Tibial artery (tissue), 4 donors: ENCODE data around the gene ADARB2.
"Not testable (repeated sequence)": the region's sequence is repeated elsewhere in the genome, so short reads cannot be mapped to it uniquely, and the experiment has no call there.

Experiments used
- DNase-seq, 2 donors: peaks; one replicate each; pipeline ENCODE4 v3.0.0-alpha.2; 2019
- H3K27ac ChIP-seq, 2 donors: fragments of 200-600 bp; sonication (generic) in 1 of 2; 1 replicate in 1 of 2; 2 replicates in 1 of 2; pipeline ENCODE4 v1.5.1; 2018 to 2019; ENCODE audit warnings: mild to moderate bottlenecking in 1 of 2
- H3K27me3 ChIP-seq, 2 donors: fragments of 200-600 bp; sonication (generic) in 1 of 2; one replicate each; pipeline versions ENCODE4 v1.5.1 to v1.6.0; 2016 to 2019
- H3K36me3 ChIP-seq, 3 donors: fragments of 200-600 bp; sonication (generic) in 2 of 3; one replicate each; pipeline ENCODE4 v1.5.1; 2016 to 2019; ENCODE audit warnings: mild to moderate bottlenecking in 2 of 3
- H3K4me1 ChIP-seq, 4 donors: fragments of 200-600 bp; sonication (generic) in 2 of 4; 1 replicate in 3 of 4; 2 replicates in 1 of 4; pipeline ENCODE4 v1.5.1; 2016 to 2019
- H3K4me3 ChIP-seq, 2 donors: fragments of 200-600 bp; sonication (generic) in 1 of 2; 1 replicate in 1 of 2; 2 replicates in 1 of 2; pipeline ENCODE4 v1.5.1; 2018 to 2019; ENCODE audit warnings: mild to moderate bottlenecking in 2 of 2
- H3K9me3 ChIP-seq, 3 donors: fragments of 200-600 bp; sonication (generic) in 1 of 3; one replicate each; pipeline ENCODE4 v1.5.1; 2016 to 2019
- intact Hi-C: fragments of 100-400 bp; cut with DNase I; formaldehyde crosslinking; loops from one replicate; pipeline ENCODE4 v1.15.0; 2023; ENCODE audit warnings: low total_unique reads
- TF ChIP-seq, protein P1 (sequence below), 2 experiments: fragments of 200-600 bp in 1 of 2; fragments of 450-650 bp in 1 of 2; IDR thresholded peaks; one replicate each; pipeline ENCODE4 v1.5.1; 2017 to 2019; ENCODE audit warnings: antibody characterized with exemption in 2 of 2, mild to moderate bottlenecking in 1 of 2, moderate library complexity in 1 of 2

ADARB2 gene

DNA sequence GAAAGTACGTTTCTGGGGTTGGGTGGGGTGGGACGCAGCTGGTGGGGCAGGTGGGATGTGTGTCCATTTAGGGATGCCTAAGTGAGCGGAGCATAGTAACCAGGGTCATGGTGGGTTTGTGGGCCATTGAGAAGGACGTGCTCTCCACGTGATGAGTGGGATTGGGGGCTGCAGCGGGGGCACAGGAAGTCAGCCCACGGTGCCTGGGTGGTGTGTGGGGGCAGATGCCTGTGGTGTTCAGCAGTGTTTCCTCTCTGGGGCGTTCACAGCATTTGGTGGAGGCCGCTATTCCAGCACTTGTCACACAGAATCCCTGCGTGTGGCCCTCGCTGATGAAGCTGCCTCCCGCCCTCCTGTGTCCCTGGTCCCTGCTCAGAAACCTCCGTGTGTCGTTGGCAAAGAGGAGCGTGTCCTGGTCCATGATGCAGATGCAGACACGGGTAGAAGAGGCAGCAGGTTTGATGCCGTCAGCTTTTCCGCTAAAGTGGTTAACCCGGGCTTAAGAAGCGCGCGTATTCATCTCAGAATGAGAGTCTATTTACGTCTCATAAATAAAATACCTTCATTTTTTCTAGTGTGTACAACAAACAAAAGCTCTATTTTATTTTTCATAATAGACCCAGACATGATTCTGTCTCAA, 274.2 kb downstream of the ADARB2 start:
- intact Hi-C loops, result no loop called here
- DNase-seq, result no peak
- TF ChIP-seq, protein P1, sequence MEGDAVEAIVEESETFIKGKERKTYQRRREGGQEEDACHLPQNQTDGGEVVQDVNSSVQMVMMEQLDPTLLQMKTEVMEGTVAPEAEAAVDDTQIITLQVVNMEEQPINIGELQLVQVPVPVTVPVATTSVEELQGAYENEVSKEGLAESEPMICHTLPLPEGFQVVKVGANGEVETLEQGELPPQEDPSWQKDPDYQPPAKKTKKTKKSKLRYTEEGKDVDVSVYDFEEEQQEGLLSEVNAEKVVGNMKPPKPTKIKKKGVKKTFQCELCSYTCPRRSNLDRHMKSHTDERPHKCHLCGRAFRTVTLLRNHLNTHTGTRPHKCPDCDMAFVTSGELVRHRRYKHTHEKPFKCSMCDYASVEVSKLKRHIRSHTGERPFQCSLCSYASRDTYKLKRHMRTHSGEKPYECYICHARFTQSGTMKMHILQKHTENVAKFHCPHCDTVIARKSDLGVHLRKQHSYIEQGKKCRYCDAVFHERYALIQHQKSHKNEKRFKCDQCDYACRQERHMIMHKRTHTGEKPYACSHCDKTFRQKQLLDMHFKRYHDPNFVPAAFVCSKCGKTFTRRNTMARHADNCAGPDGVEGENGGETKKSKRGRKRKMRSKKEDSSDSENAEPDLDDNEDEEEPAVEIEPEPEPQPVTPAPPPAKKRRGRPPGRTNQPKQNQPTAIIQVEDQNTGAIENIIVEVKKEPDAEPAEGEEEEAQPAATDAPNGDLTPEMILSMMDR (IDR thresholded peaks at IDR 0.05), result no peak

DNA sequence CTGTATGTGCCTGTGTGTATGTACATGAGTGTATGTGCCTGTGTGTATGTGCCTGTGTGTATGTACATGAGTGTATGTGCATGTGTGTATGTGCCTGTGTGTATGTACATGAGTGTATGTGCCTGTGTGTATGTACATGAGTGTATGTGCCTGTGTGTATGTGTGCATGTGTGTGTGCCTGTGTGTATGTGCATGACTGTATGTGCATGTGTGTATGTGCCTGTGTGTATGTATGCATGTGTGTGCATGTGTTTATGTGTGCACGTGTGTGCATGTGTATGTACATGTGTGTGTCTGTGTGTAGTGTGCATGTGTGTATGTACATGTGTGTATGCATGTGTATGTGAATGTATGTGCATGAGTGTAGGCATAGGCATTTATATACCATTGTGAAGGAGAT, 274.8 kb downstream of the ADARB2 start:
- Histone ChIP-seq H3K4me3 (no peak overlapping the region), H3K27me3 (peaks cover 0 to 7% of the 10 kb centered on the region in 2 donors), H3K27ac (no peak overlapping the region), H3K9me3 (no peaks in the 10 kb centered on the region), H3K36me3 (no peaks in the 10 kb centered on the region), H3K4me1 (peaks cover 0 to 9% (median 0%) of the 10 kb centered on the region in 4 donors)
- TF ChIP-seq, protein P1 (IDR thresholded peaks at IDR 0.05), result no peak
- no peak for DNase-seq
- intact Hi-C loops, result no loop called here

More for the DNA sequence above, 274.2 kb downstream of the ADARB2 start:
- H3K27ac ChIP-seq, result no peak overlapping the region
- H3K4me1 ChIP-seq, result peaks cover 0 to 9% (median 0%) of the 10 kb centered on the region in 4 donors
- H3K36me3 ChIP-seq, result no peaks in the 10 kb centered on the region
- H3K4me3 ChIP-seq, result no peak overlapping the region
- no peaks in the 10 kb centered on the region for H3K9me3 ChIP-seq
- H3K27me3 ChIP-seq, result peaks cover 0 to 7% of the 10 kb centered on the region in 2 donors

DNA sequence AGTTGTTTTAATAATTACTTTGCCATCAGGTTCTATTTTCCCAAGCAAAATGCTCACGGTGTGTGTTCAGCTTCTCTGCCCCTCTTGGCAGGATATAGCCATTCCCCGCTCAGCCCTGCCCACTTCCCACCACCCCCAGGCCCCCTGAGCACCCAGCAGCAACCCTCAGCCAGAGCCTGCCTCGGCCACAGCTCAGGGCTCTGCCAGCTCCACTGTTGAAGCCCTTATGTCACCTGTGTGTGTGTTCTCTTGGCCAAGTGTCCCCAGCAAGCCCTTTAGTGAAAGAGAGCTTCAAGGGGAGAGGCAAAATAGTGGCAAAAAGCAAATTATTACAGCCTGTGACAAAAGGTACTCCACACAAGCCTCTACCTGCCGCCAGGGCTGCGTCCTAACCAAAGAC, 275.3 kb downstream of the ADARB2 start:
- H3K9me3 ChIP-seq, result no peaks in the 10 kb centered on the region
- DNase-seq, result no peak
- intact Hi-C loops, result no loop called here
- peaks cover 0 to 9% (median 0%) of the 10 kb centered on the region in 4 donors for H3K4me1 ChIP-seq
- H3K4me3 ChIP-seq, result no peak overlapping the region
- no peak overlapping the region for H3K27ac ChIP-seq
- H3K27me3 ChIP-seq, result peaks cover 0 to 7% of the 10 kb centered on the region in 2 donors
- H3K36me3 ChIP-seq, result no peaks in the 10 kb centered on the region
- TF ChIP-seq, protein P1 (IDR thresholded peaks at IDR 0.05), result no peak

DNA sequence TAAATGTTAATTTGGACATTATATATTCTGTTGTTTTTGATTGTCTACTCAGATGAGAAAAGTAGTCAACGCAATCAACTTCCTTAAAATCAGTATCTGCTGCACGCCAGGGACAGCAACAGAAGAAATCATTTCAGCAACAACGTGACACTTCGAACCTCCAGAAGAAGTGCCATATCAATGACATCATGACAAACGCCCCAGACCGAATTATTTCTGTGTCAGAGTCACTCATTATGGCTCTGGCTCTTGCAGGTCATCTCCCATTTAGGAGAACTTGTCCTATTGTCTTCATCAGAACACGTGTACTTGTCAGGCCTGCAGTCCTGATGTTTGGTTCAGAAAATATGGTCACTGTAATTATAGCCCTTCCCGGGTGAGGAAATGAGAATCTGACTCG, 276.3 kb downstream of the ADARB2 start:
- Histone ChIP-seq H3K9me3 (no peaks in the 10 kb centered on the region), H3K4me1 (peaks cover 0 to 9% (median 0%) of the 10 kb centered on the region in 4 donors), H3K27me3 (peaks cover 0 to 7% of the 10 kb centered on the region in 2 donors), H3K27ac (no peak overlapping the region), H3K4me3 (no peak overlapping the region), H3K36me3 (no peaks in the 10 kb centered on the region)
- DNase-seq, result no peak
- intact Hi-C loops, result no loop called here
- TF ChIP-seq, protein P1 (IDR thresholded peaks at IDR 0.05), result no peak

DNA sequence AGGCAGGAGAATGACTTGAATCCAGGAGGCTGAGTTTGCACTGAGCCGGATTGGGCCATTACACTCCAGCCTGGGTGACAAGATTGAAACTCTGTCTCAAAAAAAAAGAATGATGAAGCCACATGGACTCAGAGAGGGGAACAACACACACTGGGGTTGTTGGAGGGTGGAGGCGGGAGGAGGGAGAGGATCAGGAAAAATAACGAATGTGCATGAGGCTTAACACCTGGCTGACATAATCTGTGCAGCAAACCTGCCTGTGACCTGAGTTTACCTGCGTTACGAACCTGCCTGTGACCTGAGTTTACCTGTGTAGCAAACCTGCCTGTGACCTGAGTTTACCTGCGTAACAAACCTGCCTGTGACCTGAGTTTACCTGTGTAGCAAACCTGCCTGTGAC, 277.7 kb downstream of the ADARB2 start:
- DNase-seq, H3K27ac ChIP-seq, H3K36me3 ChIP-seq, H3K4me3 ChIP-seq, intact Hi-C loops, H3K4me1 ChIP-seq, H3K27me3 ChIP-seq, H3K9me3 ChIP-seq: not testable (repeated sequence)

DNA sequence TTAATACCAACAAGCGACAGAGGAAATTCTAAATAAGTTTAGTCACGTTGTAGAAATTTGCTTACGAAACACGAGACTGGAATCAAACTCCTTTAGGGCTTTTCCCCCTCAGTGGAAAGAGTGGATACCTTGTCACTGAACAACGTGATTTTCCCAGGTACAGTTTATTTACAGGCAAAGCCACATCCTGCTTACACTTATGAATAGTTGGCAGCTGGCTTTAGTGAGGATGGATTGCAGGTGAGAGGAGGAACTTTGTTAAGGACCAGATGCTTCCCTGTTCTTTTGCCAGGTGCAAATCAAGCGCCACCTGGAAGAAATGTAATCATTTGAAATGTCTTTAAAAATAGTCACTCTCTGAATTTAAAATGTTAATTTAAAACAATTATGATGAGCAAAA, 282.4 kb downstream of the ADARB2 start:
- no peaks in the 10 kb centered on the region for H3K9me3 ChIP-seq
- no peaks in the 10 kb centered on the region for H3K4me1 ChIP-seq
- TF ChIP-seq, protein P1 (IDR thresholded peaks at IDR 0.05), result no peak
- peaks cover 0 to 12% of the 10 kb centered on the region in 2 donors for H3K27me3 ChIP-seq
- DNase-seq, result no peak
- H3K27ac ChIP-seq, result no peak overlapping the region
- H3K36me3 ChIP-seq, result no peaks in the 10 kb centered on the region
- no peak overlapping the region for H3K4me3 ChIP-seq
- intact Hi-C loops, result no loop called here
